SKM-1 treated with dmso at 0.1 percent for 144 hours (cell line): ENCODE results near the gene VPS26B.
"Not testable (repeated sequence)": the region's sequence is repeated elsewhere in the genome, so short reads cannot be mapped to it uniquely, and the experiment has no call there.

Source experiments
- DNase-seq: peaks from one replicate; lab custom pipeline; 2025; ENCODE audit not compliant: unreplicated experiment; lab: John Stamatoyannopoulos, UW

The VPS26B gene

DNA sequence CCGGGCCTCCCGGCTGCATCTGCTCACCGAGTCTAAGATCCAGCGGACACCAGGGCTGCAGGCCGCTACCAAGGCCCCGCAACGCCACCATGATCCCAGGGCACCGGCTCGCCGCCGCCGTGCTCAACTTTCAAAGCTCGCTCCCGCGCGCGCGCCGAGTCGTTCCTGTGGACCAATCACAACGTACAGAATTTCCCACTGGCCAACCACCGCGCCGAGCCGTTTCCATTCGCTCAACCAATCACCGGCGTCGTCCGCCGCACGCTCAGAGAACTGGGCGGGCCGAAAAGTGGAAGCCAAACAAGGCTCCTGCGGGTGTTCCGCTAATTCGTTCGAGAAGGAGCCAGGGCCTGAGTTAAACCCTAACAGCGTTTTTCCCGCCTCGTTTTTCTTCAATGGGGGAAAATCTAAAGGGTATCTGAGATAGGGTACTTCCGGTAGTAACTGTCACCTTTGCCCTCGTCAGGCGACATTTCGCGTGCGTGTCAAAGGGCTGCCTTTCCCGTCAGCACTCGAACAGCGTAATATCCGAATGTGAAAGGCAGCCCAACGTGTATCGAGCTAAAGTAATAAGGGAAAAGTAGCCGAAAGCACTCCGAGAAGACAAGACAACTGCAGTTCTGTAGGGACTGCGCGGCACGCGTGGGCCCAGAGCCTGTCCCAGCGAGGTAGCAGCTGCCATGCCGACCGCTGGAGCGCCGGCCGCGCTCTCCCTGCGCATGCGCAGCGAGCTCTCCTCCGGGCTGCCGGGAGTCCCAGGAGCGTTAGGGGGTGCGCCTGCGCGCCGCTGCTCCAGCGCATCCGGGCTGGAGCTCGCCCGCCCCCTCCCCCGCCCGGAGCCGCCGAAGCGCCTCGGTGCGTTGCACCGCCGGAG is at the start of gene VPS26B, which contains the start of gene NCAPD3:
Gene VPS26B (plus strand): TSS at position 836 of the 874 bp plus-strand sequence. CDS start 452 bp downstream, outside the sequence.
Gene NCAPD3 (minus strand): TSS at position 132 of the 874 bp plus-strand sequence. CDS start 41 bp downstream, at position 91.
- DNase-seq = peak; percentile 94

DNA sequence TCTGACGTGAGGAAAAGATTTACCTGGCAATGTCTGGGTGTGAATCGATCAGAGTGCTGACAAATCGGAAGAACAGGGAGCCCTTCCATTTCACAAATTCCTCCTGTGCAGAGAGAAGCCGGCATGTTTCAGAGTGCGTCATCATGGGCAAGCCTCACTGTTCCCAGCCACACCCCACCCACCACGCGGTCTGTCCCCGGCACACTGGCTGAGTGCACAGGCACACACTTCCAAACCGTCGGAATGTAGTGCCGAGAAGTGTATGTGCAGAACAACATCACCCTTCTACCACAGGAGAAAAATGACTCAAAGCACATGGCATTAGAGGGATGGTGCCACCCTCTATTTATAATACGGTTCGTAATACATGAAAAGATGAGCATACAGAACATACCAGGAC is 48.2 kb upstream of the VPS26B start:
- no peak for DNase-seq

DNA sequence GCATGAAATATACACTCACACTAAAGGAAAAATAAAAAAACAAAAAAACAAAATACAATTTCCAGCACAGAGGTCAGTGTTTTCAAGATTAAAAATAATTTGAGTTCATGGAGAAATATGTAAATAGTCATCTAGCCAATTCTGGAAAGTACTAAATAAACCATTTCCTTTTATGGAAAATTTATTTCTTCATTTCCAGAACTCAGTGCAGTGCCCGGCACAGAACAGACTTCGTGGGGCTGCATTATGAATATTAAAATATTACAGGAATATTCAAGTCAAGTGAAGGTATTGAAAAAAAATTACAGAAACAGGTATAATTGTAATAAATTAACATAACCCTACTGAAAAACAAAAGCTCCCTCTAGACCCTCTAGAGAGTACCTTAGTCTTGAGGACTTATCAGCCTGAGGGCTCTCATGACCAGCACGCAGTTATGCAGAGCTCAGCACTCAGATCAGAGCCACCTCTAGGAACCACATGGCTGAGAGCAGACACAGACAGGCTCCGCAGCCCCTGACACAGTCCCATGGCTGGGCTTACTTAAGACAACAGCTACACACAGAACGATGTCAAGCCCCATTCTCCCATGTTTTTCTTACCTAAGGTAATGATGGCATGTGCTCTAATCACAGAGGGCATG is 46.3 kb upstream of the VPS26B start:
- DNase-seq = no peak

DNA sequence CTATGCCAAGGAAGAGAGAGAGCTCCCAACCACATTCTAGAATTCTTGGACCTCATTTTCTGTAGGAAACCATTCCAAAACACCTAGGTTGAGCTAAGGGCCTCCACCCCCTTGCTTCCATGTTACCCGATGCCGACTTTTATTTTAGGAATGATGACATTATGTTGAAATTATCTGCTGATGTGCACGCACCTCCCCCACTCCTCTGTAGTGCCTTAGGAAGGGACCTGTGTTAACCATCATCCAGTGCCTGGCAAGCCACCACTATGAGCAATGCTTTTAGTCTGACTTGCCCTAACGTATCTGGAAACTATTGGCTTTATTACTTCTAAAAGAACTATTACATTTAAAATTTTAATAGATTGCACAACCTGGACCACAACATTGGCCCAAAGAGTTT is 42.8 kb upstream of the VPS26B start:
- DNase-seq = no peak

DNA sequence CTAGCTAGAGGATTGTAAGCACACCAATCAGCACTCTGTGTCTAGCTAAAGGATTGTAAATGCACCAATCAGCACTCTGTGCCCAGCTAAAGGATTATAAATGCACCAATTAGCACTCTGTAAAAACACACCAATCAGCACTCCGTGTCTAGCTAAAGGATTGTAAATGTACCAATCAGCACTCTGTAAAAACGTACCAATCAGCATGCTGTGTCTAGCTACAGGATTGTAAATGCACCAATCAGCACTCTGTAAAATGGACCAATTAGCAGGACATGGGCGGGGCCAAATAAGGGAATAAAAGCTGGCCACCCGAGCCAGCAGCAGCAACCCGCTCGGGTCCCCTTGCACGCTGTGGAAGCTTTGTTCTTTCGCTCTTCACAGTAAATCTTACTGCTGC is 36.4 kb upstream of the VPS26B start:
- not testable (repeated sequence) for DNase-seq

DNA sequence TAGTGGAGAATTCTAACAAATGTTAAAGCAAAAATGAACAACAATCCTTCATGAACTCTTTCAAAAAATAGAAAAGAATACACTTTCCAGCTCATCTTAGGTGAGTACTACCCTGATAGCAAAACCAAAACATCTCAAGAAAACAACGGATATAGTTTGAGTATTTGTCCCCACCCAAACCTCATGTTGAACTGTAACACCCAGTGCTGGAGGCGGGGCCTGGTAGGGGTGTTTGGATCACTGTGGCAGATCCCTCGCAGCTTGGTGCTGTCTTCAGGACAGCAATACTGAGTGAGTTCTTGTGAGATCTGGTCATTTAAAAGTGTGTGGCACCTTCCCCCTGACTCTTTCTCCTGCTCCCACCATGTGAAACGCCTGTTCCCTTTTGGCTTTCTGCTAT is 27.7 kb upstream of the VPS26B start:
- DNase-seq = no peak

DNA sequence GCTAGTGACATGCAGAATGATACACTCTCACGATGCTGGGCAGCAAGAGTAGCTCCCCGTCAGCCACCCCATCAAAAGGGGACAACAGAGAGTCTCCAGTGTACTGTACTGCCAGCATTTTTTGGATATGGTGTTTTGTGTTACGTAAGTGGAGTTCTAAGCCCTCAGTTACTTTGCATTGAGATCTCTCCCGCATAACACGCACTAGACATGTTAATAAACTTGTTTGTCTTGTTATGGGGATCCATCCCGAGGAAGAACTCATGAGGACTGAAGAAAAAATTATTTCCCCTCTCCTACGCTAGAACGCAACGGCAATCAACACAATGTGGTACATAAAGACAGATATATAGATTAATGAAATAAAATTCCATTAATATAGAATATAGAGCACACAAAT is 24.9 kb upstream of the VPS26B start:
- no peak for DNase-seq

DNA sequence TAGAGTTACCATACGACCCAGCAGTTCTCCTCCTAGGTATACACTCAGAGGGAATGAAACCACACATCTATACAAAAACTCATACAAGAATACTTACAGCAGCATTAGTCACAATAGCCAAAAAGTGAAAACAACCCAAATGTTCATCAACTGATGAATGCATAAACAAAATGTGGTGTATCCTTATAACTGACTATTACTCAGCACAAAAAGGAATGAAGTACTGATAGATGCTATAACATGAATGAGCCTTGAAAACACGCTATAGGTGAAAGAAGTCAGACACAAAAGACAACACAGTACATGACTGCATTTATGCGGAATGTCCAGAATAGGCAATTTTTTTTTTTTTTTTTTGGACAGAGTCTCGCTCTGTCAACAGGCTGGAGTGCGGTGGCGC is 23.8 kb upstream of the VPS26B start:
- DNase-seq = no peak

DNA sequence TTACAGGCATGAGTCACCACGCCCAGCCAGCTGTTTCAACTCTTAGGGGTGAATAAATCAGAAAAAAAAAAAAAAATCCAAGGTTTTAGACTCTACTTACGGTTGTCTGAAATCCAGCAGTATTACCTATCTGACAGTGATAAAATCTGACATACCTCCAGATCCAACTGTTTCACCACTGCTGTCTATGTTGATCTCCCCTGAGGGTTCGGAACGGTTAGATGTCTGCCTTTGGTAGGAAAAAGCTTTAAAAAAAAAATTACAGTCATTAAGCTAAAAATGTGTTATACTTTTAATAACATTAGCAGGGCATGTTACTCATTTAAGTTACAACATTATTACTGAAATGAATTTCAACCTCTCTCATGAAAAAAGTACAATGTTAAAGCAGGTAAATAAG is 21.8 kb upstream of the VPS26B start:
- DNase-seq = no peak

DNA sequence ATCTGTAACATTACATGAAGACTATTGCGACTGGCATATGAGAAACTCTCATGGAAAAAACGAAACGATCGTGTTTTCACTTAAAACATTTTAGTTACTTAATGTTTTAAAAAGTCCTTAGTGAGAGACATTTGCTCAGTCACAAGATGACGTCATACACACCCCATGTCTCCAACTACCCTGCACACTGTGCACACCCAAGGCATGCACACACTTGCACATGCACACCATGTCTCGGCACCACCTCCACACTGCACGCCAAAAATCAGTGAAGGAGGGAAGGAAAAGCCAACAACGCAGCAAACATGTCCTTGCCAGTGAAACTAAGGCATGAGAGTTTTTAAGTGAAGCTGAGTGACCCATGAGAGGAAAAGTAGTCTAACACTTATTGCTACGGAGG is 18.7 kb upstream of the VPS26B start:
- no peak for DNase-seq

DNA sequence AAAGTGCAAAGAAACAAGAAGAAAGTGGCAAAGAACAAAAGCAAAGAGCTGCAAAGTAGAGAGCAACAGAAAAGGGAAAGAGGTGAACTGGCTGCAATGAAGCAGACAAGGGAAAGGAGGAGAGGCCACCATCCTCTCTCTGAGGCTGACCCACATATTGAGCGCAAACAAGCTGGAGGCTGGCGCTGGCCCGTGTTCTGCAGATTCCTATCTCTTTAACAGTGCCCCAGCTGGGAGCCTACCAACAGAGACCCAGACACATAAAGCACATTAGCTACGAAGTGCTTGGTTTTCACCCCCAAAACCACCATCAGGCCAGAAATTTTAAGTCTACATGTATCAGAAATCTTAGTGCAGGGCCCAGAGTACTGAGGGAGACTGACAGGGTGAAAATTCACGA is 18.3 kb upstream of the VPS26B start:
- no peak for DNase-seq

DNA sequence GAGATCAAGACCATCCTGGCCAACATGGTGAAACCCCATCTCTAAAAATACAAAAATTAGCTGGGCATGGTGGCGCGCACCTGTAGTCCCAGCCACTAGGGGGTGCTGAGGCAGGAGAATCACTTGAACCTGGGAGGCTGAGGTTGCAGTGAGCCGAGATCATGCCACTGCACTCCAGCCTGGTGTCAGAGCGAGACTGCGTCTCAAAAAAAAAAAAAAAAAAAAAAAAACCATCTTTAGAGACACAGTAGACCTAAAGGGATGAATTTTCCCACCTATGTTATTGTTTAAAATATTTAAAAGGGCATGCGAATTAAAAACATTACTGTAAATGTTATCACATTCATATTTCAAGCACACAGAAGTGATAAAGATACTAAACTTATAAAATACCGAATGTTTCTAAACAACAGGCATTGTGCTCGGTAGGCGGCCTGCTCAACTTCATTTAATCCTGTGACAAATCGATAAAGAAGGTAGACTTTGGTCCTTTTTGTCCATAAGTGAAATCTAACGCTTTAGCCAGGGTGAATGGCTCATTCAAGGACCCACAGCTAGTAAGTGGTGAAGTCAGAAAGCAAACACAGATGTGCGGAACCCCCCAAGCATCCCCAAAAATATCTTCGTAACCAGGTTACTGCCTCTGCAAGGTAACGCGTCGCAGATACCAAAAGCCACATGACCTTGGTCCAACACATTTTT is 16.8 kb upstream of the VPS26B start:
- DNase-seq = no peak

DNA sequence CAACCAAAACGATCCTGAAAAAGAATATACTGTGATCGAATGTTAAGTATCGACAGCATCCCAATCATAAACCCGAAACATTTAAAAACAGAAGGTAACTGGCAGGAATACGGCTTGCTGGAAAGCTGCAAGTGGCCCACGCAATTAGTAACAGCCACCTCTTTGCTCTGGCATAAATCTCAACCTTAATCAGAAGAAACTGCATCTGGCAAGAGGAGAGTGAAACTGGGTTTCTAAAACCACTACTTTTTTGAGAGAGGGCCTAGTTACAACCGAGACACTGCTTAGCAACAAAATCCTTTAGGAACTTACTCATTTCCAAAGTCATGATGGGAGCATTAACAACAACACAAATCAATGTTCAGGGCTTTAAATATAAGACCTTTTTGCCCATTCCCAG is 8.6 kb upstream of the VPS26B start:
- no peak for DNase-seq

DNA sequence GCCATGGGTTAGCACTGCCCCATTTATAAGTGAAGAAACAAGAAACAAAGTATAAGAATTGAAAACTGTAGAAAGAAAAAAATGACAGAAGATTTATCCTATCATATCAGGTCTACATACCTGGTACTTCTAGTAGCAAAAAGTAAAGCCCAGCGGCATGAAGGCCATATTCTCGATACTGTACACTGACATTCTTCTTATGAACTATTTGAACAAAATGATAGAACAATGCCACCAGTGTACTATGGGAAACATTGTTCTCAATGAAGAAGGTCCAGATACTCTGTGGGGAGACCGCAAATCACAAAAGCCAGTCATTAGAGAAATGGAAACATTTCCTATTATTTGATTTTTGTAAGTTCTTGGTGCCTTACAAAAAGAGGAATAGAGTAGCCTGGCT is 7.7 kb upstream of the VPS26B start:
- DNase-seq = no peak

DNA sequence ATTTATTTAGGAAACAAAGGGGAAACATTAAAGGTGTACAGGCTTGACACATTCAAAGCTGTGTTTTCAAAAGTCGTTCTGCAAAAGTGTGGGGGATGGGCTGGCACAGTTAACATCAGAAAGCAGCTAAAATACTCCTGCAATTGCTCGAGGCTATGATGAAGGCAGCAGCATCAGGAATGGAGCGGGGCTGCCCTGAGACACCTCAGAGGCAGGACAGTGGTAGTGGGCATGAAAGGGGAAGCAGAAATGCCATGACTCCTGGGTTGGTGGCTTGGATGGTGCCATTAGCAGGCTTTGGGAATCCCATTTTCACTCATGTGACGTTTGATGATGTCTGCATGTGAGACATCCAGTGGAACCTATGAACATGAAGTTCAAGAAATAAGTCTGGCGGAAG is 1.4 kb upstream of the VPS26B start:
- no peak for DNase-seq

DNA sequence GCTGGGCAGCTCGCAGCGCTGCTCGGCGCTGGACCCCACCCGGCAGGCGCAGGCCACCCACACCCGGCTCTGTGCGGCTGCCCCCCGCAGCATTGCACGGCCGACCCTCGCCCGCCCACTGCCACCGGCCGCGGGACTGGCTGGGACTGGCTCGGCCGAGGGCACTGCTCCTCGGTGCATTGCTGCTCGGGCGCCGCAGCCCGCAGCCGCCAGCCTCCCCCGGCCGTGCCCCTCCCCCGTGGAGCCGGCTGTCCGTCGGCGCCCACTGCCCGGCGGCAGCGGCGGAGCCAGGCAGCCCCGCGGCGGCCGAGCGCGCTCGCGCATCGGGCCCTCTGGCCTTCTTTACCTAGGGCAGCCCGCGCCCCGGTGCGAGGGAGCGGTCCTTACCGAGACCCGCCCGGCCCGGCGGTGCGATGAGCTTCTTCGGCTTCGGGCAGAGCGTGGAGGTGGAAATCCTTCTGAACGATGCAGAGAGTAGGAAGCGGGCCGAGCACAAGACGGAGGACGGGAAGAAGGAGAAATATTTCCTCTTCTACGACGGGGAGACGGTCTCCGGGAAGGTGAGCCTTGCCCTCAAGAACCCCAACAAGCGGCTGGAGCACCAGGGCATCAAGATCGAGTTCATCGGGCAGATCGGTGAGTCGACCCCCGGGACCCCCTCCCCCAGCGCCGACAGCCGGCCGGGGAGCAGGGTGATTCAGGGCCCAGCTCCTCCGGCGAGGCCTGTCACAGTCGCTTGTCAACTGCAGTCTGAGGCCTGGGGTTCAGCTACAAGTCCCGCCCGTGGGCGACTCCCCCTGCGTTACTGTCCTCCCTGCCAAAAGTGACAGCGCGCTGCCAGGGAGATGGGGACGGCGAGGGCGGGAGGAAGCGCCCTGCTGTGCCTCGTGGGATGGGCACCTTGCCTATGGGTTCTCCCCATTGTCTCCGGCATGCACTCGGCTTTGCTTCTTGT is 516 bp downstream of the VPS26B start:
- peak; percentile 23 for DNase-seq

DNA sequence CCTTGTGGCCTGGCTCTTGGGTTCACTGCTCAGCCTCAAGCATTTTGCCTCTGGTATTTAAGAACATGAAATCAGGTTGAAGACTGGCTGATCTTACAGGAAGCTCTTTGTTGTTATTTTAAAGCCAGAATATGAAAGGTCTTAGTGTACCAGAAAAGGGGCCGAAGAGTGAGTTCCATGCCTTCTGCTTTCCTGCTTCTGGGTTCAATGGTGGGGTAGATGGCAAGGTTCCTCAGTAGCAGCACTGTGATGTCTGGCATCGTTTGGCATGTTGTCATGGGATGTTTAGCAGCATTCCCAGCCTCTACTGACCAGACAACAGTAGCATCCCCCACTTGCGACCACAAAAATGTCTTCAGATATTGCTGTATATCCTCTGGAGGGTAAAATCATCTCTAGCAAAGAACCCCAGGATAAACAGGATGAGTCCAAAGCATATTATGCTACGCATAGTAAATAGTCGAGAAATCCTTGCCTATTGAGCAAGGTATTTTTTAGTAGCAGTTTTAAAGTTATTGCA is 2.4 kb downstream of the VPS26B start:
- no peak for DNase-seq

DNA sequence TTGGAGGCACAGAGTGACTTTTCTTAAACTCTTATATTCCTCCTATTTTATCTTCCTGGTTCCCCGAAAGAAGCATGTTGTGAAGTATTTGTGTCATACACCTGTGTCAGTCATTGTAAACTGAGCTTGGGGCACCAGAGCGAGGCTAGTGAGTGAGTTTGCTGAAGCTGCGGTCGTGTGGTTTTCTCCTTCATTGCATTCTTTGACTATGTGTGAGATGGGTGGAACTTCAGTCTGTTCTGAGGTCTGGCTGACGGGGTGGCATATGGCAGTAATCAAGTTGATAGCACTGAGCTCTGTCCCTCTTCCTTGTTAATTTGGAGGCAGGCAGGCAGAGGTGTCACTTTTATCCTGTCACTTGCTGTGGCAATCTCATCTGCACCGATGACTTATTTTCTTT is 4.2 kb downstream of the VPS26B start:
- no peak for DNase-seq

DNA sequence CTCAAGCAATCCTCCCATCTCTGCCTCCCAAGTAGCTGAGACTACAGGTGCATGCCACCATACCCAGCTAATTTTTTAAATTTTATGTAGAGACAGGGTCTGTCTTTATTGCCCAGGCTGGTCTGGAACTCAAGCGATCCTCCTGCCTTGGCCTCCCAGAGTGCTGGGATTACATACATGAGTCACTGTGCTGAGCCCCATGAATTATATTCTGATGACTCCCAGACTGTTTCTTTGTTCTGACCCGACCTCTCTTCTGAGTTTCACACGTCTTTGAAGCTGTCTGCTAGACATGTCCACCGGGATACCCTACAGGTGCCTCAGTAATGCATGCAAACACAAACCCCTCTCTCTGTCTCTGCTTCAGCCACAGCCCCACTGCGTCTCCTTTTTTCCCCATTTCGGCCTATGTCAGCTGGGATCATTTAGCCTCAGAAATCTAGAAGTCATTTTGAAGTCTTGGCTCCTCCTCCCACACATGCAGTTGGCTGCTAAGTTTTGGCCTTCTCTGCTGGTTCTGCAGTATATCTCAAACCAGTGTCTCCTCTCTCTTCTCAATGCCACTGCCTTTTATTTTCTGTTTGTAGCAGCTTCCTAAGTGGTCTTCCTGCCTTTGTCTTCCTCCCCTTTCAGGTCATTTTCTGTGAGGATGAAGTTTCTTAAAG is 4.8 kb downstream of the VPS26B start:
- no peak for DNase-seq

DNA sequence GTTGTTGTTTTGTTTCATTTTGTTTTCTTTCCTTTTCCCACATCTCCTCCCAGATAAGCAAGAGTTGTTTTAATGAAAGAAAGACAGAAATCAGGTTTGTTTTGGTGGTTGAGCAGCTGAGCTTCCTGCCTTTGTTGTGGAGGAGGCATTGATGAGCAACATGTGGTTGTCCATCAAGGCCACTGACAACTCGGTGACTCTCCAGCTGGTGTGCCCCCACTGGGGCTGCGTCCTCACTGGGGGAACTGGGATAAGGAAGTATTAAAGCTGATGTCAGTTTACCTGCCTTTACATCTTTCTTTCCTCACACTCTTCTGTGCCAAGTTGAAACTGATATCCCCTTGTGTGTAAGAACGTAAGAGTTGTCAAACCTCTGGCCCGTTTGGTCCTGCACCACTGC is 5.9 kb downstream of the VPS26B start:
- no peak for DNase-seq
